ENCODE measurements around the gene CLEC6A. TPM values are rescaled to one million over a fixed set of nuclear protein-coding genes. Genes with fewer than 3 reads are reported as not detected.
"Not testable (repeated sequence)": the region's sequence is repeated elsewhere in the genome, so short reads cannot be mapped to it uniquely, and the experiment has no call there.

The CLEC6A gene
- total RNA-seq, 1 experiment from 2014 or later, result not detected

DNA sequence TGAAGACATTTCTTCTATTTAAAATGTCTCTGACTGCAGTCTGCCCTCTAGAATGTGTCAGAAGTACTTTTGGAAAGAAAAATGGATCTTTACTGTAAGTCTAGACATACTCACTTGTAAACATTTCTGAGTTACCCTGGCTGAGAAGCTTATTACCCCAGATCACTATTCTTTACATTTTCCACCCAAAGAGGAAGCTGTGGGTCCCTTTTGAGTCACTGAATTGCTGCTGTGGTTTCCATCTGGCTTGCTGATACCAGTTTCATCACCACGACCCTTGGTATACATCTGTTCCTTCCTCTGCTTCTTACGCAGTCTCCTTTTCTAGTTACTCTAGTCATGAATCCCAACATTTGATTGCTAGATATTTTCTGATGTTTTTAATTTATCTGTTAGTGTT, 37.3 kb downstream of the CLEC6A start:
- H3K36me3 ChIP-seq (ENCODE audit: low read depth, low read length), result no peaks in the 10 kb centered on the region
- no peaks in the 10 kb centered on the region for H3K79me2 ChIP-seq (ENCODE audit: low read length)
- ChIA-PET CTCF (no interaction called here), POLR2A (ENCODE audit: unreplicated experiment) (no interaction called here)
- intact Hi-C loops (cut with micrococcal nuclease), result no loop called here
- TF ChIP-seq EZH2 (IDR thresholded peaks at IDR 0.05; ENCODE audit: low read length, unreplicated experiment) (no peak), EZH2phosphoT487 (IDR thresholded peaks at IDR 0.05; ENCODE audit: borderline replicate concordance, low read length) (no peak)
- TF ChIP-seq, protein P1, sequence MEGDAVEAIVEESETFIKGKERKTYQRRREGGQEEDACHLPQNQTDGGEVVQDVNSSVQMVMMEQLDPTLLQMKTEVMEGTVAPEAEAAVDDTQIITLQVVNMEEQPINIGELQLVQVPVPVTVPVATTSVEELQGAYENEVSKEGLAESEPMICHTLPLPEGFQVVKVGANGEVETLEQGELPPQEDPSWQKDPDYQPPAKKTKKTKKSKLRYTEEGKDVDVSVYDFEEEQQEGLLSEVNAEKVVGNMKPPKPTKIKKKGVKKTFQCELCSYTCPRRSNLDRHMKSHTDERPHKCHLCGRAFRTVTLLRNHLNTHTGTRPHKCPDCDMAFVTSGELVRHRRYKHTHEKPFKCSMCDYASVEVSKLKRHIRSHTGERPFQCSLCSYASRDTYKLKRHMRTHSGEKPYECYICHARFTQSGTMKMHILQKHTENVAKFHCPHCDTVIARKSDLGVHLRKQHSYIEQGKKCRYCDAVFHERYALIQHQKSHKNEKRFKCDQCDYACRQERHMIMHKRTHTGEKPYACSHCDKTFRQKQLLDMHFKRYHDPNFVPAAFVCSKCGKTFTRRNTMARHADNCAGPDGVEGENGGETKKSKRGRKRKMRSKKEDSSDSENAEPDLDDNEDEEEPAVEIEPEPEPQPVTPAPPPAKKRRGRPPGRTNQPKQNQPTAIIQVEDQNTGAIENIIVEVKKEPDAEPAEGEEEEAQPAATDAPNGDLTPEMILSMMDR (conservative IDR thresholded peaks at IDR 0.05; ENCODE audit: low read depth, low read length), result no peak
- ATAC-seq, result no peak
- H3K9me2 ChIP-seq (replicated peaks; ENCODE audit: low read length), result no peaks in the 10 kb centered on the region
- H3K4me1 ChIP-seq (ENCODE audit: insufficient read depth, low read length), result no peaks in the 10 kb centered on the region
- H3K4me2 ChIP-seq (ENCODE audit: low read length), result no peak overlapping the region
- DNase-seq, result no peak
- BruUV-seq (replicated peaks), result no TSS peak
- no peaks in the 10 kb centered on the region for H3F3A ChIP-seq (ENCODE audit: low read length, unreplicated experiment)
- no peak overlapping the region for H3K9ac ChIP-seq (ENCODE audit: low read length)
- no peak overlapping the region for H3K4me3 ChIP-seq (ENCODE audit: low read length)
- H3K9me3 ChIP-seq (ENCODE audit: low read length), result no peaks in the 10 kb centered on the region
- H4K20me1 ChIP-seq (ENCODE audit: low read length), result no peaks in the 10 kb centered on the region
- H3K27ac ChIP-seq (ENCODE audit: low read length), result no peak overlapping the region
- peaks cover 25% of the 10 kb centered on the region for H3K27me3 ChIP-seq (ENCODE audit: low read length)
- H2AFZ ChIP-seq (ENCODE audit: low read length), result no peak overlapping the region

DNA sequence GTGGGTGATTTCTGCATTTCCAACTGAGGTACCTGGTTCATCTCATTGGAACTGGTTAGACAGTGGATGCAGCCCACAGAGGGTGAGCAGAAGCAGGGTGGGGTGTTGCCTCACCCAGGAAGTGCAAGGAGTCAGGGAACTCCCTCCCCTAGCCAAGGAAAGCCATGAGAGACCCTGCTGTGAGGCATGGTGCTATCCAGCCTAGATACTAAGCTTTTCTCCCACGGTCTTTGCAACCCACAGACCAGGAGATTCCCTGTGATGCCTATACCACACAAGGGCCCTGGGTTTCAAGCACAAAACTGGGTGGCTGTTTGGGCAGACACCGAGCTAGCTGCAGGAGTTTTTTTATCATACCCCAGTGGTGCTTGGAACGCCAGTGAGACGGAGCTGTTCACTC, 39.9 kb downstream of the CLEC6A start:
- H3K36me3 ChIP-seq (ENCODE audit: low read depth, low read length); POLR2A ChIA-PET (ENCODE audit: unreplicated experiment); DNase-seq: not testable (repeated sequence)

DNA sequence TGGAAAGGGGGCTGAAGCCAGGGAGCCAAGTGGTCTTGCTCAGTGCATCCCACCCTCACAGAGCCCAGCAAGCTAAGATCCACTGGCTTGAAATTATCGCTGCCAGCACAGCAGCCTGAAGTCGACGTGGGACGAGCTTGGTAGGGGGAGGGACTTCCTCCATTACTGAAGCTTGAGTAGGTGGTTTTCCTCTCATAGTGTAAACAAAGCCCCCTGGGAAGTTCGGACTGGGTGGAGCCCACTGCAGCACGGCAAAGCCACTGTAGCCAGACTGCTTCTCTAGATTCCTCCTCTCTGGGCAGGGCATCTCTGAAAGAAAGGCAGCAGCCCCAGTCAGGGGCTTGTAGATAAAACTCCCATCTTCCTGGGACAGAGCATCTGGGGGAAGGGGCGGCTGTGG, 40.3 kb downstream of the CLEC6A start:
- H3K9me2 ChIP-seq (replicated peaks; ENCODE audit: low read length); intact Hi-C loops (cut with micrococcal nuclease); ATAC-seq; CTCF ChIA-PET; BruUV-seq (replicated peaks); H3K4me2 ChIP-seq (ENCODE audit: low read length); H3K27ac ChIP-seq (ENCODE audit: low read length); H3K9me3 ChIP-seq (ENCODE audit: low read length); DNase-seq; H3K36me3 ChIP-seq (ENCODE audit: low read depth, low read length); H3K4me1 ChIP-seq (ENCODE audit: insufficient read depth, low read length); H2AFZ ChIP-seq (ENCODE audit: low read length); POLR2A ChIA-PET (ENCODE audit: unreplicated experiment); H4K20me1 ChIP-seq (ENCODE audit: low read length); H3K9ac ChIP-seq (ENCODE audit: low read length); H3F3A ChIP-seq (ENCODE audit: low read length, unreplicated experiment); H3K4me3 ChIP-seq (ENCODE audit: low read length); H3K79me2 ChIP-seq (ENCODE audit: low read length): not testable (repeated sequence)
- H3K27me3 ChIP-seq (ENCODE audit: low read length), result peaks cover 39% of the 10 kb centered on the region

More for the DNA sequence above, 39.9 kb downstream of the CLEC6A start:
- ATAC-seq; intact Hi-C loops (cut with micrococcal nuclease); H3K27ac ChIP-seq (ENCODE audit: low read length); H2AFZ ChIP-seq (ENCODE audit: low read length); H3K9me2 ChIP-seq (replicated peaks; ENCODE audit: low read length); H3K9ac ChIP-seq (ENCODE audit: low read length); CTCF ChIA-PET; H3K79me2 ChIP-seq (ENCODE audit: low read length); H3K4me3 ChIP-seq (ENCODE audit: low read length); H3K9me3 ChIP-seq (ENCODE audit: low read length); BruUV-seq (replicated peaks); H3F3A ChIP-seq (ENCODE audit: low read length, unreplicated experiment); H3K4me1 ChIP-seq (ENCODE audit: insufficient read depth, low read length); H4K20me1 ChIP-seq (ENCODE audit: low read length); H3K4me2 ChIP-seq (ENCODE audit: low read length): not testable (repeated sequence)
- H3K27me3 ChIP-seq (ENCODE audit: low read length), result peaks cover 41% of the 10 kb centered on the region

DNA sequence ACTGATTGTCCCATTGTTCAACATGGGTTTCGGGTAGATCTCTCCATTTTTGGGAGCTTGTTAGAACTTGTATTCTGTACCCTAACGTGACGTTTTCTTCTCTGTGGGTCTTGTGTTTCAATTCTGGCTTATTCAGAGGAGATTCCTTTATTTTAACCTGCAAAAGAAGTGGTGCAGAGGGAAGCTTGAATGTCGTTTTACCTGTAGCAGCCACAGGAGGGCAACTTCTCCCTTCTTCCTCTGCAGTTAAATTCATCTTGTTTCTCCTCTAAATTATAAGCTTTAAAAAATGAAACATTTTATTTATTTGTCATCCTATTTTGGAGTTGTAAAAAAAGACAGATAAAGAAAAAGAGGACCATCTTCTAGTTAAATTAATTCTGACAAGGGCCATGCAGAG, 43.9 kb downstream of the CLEC6A start:
- H4K20me1 ChIP-seq (ENCODE audit: low read length), result no peaks in the 10 kb centered on the region
- H3K27me3 ChIP-seq (ENCODE audit: low read length), result peaks cover 33% of the 10 kb centered on the region
- BruUV-seq (replicated peaks), result no TSS peak
- no peak overlapping the region for H3K4me2 ChIP-seq (ENCODE audit: low read length)
- TF ChIP-seq, protein P1 (conservative IDR thresholded peaks at IDR 0.05; ENCODE audit: low read depth, low read length), result no peak
- no peak for TF ChIP-seq EZH2phosphoT487 (IDR thresholded peaks at IDR 0.05; ENCODE audit: borderline replicate concordance, low read length)
- TF ChIP-seq EZH2 (IDR thresholded peaks at IDR 0.05; ENCODE audit: low read length, unreplicated experiment), result no peak
- ATAC-seq (no peak), DNase-seq (no peak)
- H3K9me3 ChIP-seq (ENCODE audit: low read length), result no peaks in the 10 kb centered on the region
- H3K9me2 ChIP-seq (replicated peaks; ENCODE audit: low read length), result no peaks in the 10 kb centered on the region
- H3F3A ChIP-seq (ENCODE audit: low read length, unreplicated experiment), result no peaks in the 10 kb centered on the region
- no peak overlapping the region for H3K9ac ChIP-seq (ENCODE audit: low read length)
- H3K79me2 ChIP-seq (ENCODE audit: low read length), result no peaks in the 10 kb centered on the region
- H3K36me3 ChIP-seq (ENCODE audit: low read depth, low read length), result no peaks in the 10 kb centered on the region
- no peak overlapping the region for H2AFZ ChIP-seq (ENCODE audit: low read length)
- H3K4me3 ChIP-seq (ENCODE audit: low read length), result no peak overlapping the region
- CTCF ChIA-PET, result no interaction called here
- intact Hi-C loops (cut with micrococcal nuclease), result no loop called here
- no peak overlapping the region for H3K27ac ChIP-seq (ENCODE audit: low read length)
- POLR2A ChIA-PET (ENCODE audit: unreplicated experiment), result no interaction called here
- no peaks in the 10 kb centered on the region for H3K4me1 ChIP-seq (ENCODE audit: insufficient read depth, low read length)

Data from PC-3 (cell line).